GM03348 (cell line): Measurements from ENCODE around the gene ZACN.

Experiments
- DNase-seq: peaks from one replicate; pipeline ENCODE4 v3.0.0; 2012; ENCODE audit warnings: low spot score

ZACN gene

GRCh38 chr17:76104140-76104895, 25.3 kb downstream of the ZACN start:
- DNase-seq = no peak

DNA sequence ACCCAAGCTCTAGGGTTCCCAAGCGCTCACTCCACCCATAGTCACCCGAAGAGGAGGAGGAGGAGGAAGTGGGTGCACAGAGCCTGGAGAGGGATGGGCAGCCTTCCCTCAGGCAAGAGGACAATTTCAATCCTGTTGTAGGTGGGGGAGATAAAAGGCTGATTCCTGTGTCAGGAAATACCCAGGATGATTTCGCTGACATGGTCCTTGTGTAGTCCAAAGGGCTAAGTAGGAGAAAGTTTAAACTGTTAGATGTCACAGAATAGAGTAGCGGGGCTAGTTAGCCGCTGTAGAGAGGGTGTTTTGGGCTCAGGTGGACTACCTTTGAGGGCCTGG, 25.9 kb downstream of the ZACN start:
- no peak for DNase-seq

DNA sequence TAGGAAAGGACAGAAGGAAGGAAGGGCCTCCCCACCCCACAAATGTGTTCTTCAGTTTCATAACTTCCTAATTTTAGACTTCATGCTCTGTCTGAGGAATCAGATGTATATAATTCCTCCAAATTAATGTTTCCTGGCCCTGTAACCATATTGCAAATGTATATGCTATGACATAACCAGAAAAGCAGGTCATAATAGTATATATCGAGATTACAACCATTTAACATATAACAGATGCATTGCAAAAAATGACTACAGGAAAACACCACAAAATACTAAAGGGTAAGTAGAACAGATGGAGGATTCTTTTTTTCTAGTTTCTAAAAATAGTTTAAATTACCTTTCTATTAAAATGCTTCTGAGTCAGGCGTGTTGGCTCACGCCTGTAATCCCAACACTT, 27.7 kb downstream of the ZACN start:
- no peak for DNase-seq

DNA sequence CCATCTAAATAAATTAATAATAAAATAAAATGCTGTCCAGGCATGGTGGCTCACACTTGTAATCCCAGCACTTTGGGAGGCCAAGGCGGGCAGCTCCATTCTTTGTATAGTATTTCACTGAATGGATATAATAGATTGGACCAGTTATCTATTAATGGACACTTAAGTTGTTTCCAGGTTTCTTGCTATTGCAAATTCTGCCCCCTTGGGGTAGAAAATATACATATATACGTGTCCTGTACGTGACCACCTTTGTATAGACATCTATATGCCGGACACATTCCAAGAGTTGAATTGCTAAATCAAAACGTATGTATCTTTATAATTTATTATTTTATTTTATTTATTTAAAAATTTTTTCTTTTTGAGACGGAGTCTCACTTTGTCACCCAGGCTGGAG, 28.5 kb downstream of the ZACN start:
- DNase-seq = no peak

DNA sequence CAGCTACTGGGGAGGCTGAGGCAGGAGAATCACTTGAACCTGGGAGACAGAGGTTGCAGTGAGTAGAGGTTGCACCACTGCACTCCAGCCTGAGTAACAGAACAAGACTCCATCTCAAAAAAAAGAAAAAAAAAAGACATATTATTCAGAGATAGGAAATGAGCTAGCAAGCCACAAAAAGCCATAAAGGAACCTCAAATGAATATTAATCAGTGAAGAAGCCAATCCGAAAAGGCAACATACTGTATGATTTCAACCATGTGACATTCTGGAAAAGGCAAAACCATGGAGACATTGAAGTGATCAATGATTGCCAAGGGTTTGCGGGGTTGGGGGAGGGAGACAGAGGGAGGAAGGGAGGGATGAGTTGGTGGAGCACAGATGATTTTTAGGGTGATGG, 33.0 kb downstream of the ZACN start:
- no peak for DNase-seq

- DNase-seq = no peak
Observed at GRCh38 chr17:76115138-76115754, 36.3 kb downstream of the ZACN start.

DNA sequence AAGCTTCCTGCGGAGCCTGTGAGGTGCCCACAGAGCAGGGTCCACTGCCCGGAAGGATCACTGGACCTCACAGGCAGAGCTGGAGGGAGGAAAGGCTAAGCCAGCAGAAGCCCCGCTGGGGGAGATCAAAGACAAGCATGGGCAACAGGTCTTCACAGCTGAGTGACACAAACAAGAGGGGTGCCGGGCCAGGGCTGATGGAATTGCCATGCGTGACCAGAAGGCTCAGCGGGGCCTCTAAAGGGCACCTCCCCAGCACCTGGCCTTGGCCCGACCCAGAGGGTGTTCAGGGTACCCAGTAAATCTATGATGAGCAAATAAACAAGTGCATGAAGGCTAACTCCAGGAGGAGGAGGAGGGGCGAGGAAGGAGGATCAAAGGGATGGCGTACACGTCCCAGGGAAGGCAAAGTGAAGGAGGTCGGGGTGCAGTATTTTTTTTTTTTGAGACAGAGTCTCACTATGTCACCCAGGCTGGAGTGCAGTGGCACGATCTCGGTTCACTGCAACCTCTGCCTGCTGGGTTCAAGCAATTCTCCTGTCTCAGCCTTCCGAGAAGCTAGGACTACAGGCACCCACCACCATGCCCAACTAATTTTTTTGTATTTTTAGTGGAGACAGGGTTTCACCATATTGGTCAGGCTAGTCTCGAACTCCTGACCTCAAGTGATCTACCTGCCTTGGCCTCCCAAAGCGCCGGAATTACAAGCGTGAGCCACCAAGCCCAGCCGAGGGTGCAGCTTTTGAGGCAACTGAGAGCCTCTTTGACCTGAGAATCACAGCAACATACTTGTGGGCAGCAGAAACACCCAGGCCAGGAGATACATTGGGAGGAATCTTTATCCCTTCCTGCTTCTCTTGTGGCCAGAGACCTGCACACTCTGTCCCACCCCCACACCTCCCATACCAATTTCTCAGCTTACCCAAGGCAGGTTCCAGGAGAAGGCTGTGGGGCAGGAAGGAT, 40.7 kb downstream of the ZACN start:
- DNase-seq = no peak

DNA sequence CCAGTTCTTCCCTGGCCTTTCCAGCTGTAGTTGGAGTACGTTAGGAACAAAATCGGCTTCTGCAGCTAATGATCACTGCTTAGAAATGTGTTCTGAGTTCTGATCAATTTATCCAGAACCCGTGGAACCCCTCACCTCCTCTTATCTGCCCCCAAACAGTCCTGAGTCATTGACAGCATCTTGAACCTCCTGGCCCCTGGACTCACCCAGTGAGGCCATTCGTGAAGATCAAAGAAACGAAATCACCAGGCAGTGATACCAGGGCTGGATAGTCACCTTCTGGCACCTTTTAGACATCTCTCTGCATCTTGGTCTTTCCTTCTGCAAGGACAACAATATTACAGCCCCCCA, 41.7 kb downstream of the ZACN start:
- no peak for DNase-seq

GRCh38 chr17:76121932-76122430, 43.0 kb downstream of the ZACN start:
- peak; percentile 74 for DNase-seq

DNA sequence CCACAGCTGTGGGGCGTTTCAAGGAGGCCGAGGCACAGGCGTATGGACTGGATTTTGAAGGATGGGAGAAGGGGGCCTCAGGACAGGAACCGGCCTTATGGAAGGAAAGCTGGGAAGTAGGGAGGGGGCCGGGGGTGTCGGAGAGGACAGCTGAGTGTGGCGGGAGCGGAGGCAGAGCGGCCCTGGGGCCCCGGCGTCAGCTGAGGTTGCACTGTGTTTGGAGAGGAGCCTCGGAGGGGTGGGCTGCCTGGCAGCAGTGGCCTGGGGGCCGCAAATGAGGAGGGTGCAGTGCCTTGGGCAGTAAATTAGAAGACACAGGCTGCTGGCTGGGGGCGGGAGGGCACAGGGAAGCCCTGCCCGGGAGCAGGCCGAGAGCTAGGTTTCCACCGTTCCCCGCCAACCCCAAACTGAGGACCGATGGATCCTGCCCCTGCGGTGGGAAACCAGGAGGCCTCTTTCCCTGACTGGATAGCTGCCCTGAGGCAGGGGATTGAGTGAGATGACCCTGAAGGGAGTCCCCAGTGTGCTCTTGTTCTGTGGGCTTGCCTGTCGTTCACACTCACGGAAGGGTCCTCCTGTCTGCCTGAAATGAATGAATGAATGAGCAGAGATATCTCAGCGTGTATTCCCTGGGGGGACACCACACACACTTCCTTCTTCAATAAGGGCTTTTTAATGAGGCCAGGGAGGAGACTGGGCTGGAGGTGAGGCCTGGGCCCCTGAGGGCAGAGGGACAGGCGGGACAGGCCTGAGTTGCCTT, 43.6 kb downstream of the ZACN start:
- DNase-seq = no peak

DNA sequence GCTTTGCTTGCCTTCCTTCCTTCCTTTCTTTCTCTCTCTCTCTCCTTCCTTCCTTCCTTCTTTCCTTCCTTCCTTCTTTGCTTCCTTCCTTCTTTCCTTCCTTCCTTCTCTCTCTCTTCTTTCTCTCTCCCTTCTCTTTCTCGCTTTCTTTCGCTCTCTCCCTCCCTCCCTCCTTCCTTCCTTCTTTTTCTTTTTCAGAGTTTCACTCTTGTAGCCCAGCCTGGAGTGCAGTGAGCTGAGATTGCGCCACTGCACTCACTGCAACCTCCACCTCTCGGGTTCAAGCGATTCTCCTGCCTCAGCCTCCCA, 44.2 kb downstream of the ZACN start:
- DNase-seq = no peak

- DNase-seq = no peak
Observed at GRCh38 chr17:76123749-76124581, 45.0 kb downstream of the ZACN start.

GRCh38 chr17:76124582-76125390, 45.8 kb downstream of the ZACN start:
- no peak for DNase-seq

- DNase-seq = no peak
Observed at GRCh38 chr17:76125391-76125675, 46.4 kb downstream of the ZACN start.

GRCh38 chr17:76125922-76126321, 46.9 kb downstream of the ZACN start:
- no peak for DNase-seq

DNA sequence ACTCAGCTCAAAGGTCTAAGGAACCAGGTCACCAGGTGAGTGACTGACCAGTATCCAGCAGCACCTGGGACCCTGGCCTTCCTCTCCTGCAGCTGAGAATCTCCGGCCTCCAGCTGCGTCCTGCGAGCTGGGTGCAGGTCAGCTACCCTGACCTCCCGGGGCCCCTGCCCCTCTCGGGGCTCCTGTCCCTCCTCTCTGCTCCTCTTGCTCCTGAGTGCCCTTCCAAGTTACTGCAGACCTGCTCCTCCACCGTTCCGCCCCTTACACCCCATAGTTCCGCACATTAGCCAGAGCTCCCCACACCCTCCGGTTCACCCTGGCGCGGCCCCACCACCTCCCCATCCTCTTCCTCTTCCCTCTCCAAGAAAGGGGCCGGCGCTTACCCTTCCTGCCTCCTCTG, 51.5 kb downstream of the ZACN start:
- DNase-seq = no peak

GRCh38 chr17:76131051-76131691, 52.2 kb downstream of the ZACN start:
- no peak for DNase-seq

- no peak for DNase-seq
Observed at GRCh38 chr17:76131692-76132573, 53.0 kb downstream of the ZACN start.
